HL-60 (cell line): ENCODE data around the gene INO80.

ENCODE experiments used
- CTCF ChIP-seq: IDR thresholded peaks from one replicate; pipeline ENCODE4 v1.5.1; 2011; ENCODE audit warnings: low read length, control low read depth, inconsistent platforms; ENCODE audit not compliant: insufficient read depth
- GABPA ChIP-seq: IDR thresholded peaks from 2 replicates; pipeline ENCODE4 v1.6.1; 2012; ENCODE audit warnings: low read depth
- POLR2AphosphoS5 ChIP-seq: IDR thresholded peaks from 2 replicates; pipeline ENCODE4 v1.6.1; 2012; ENCODE audit warnings: low read depth
- SPI1 ChIP-seq: IDR thresholded peaks from 2 replicates; pipeline ENCODE4 v1.6.1; 2012; ENCODE audit warnings: low read depth, mild to moderate bottlenecking, borderline replicate concordance
- TF ChIP-seq, protein P1 (sequence below): IDR thresholded peaks from 2 replicates; pipeline ENCODE4 v1.6.1; 2012; ENCODE audit warnings: low read depth; ENCODE audit not compliant: insufficient replicate concordance

- TF ChIP-seq CTCF = no peak
- TF ChIP-seq, protein P1, sequence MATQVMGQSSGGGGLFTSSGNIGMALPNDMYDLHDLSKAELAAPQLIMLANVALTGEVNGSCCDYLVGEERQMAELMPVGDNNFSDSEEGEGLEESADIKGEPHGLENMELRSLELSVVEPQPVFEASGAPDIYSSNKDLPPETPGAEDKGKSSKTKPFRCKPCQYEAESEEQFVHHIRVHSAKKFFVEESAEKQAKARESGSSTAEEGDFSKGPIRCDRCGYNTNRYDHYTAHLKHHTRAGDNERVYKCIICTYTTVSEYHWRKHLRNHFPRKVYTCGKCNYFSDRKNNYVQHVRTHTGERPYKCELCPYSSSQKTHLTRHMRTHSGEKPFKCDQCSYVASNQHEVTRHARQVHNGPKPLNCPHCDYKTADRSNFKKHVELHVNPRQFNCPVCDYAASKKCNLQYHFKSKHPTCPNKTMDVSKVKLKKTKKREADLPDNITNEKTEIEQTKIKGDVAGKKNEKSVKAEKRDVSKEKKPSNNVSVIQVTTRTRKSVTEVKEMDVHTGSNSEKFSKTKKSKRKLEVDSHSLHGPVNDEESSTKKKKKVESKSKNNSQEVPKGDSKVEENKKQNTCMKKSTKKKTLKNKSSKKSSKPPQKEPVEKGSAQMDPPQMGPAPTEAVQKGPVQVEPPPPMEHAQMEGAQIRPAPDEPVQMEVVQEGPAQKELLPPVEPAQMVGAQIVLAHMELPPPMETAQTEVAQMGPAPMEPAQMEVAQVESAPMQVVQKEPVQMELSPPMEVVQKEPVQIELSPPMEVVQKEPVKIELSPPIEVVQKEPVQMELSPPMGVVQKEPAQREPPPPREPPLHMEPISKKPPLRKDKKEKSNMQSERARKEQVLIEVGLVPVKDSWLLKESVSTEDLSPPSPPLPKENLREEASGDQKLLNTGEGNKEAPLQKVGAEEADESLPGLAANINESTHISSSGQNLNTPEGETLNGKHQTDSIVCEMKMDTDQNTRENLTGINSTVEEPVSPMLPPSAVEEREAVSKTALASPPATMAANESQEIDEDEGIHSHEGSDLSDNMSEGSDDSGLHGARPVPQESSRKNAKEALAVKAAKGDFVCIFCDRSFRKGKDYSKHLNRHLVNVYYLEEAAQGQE = no peak
- no peak for TF ChIP-seq GABPA
- no peak for TF ChIP-seq POLR2AphosphoS5
- TF ChIP-seq SPI1 = no peak
Measured at GRCh38 chr15:40992825-40993224, 123.3 kb downstream of the INO80 start.
